ENCODE data around the gene LSM2. TPM values are rescaled to one million over a fixed set of nuclear protein-coding genes. Genes with fewer than 3 reads are reported as not detected.
A peak's percentile ranks its signal among the peaks of the same experiment; 100 is the strongest.

LSM2 gene
- total and polyA plus RNA-seq, 9 of the 15 experiments (the other 6 are each of a cell fraction or from before 2014, with no cell fraction given): 154 to 407 (median 223) TPM

- TF ChIP-seq EWSR1 (IDR thresholded peaks at IDR 0.05; ENCODE audit: borderline replicate concordance, low read depth, partially characterized antibody): no peak
- peak; percentile 70; the same call in 1 of the 2 replicates for TF ChIP-seq SMAD3 (CRISPR knock-in tag; conservative IDR thresholded peaks at IDR 0.05)
- peak; percentile 97 for TF ChIP-seq SMAD4 (CRISPR knock-in tag; conservative IDR thresholded peaks at IDR 0.05)
- peak; percentile 58; the same call in 1 of the 2 replicates for TF ChIP-seq SAFB (IDR thresholded peaks at IDR 0.05; ENCODE audit: borderline replicate concordance, low read depth, low read length)
- TF ChIP-seq CGGBP1 (CRISPR knock-in tag; IDR thresholded peaks at IDR 0.05): peak; percentile 90
- peak; percentile 81; the same call in 1 of the 2 replicates for TF ChIP-seq ZNF449 (CRISPR knock-in tag; IDR thresholded peaks at IDR 0.05)
- TF ChIP-seq MEIS2 (IDR thresholded peaks at IDR 0.05; ENCODE audit: partially characterized antibody): peak; percentile 79
- peak; percentile 93 for TF ChIP-seq CUX1 (CRISPR knock-in tag; IDR thresholded peaks at IDR 0.05)
- TF ChIP-seq NR2C2 (CRISPR knock-in tag; IDR thresholded peaks at IDR 0.05): peak; percentile 77
- no peak for TF ChIP-seq NR2C2 (tag; IDR thresholded peaks at IDR 0.05)
- TF ChIP-seq EGR1 (conservative IDR thresholded peaks at IDR 0.05): no peak
- no peak for TF ChIP-seq ZZZ3 (IDR thresholded peaks at IDR 0.05)
- TF ChIP-seq ZNF253 (CRISPR knock-in tag; conservative IDR thresholded peaks at IDR 0.05): peak; percentile 77
- TF ChIP-seq MTF1 (CRISPR knock-in tag; IDR thresholded peaks at IDR 0.05; ENCODE audit: borderline replicate concordance): peak; percentile 90
- TF ChIP-seq CBFB (CRISPR knock-in tag; IDR thresholded peaks at IDR 0.05): peak; percentile 94
Observed at GRCh38 chr6:31834367-31835250, 27.8 kb upstream of the LSM2 start (continued).
